ENCODE results near the gene FCGR1A.
A peak's percentile ranks its signal among the peaks of the same experiment; 100 is the strongest.
"Not testable (repeated sequence)": the region's sequence is repeated elsewhere in the genome, so short reads cannot be mapped to it uniquely, and the experiment has no call there.

- not testable (repeated sequence) for TF ChIP-seq CTCF (IDR thresholded peaks at IDR 0.05)
- TF ChIP-seq POLR2A (IDR thresholded peaks at IDR 0.05) (peak; percentile 50), POLR2AphosphoS5 (IDR thresholded peaks at IDR 0.05) (peak; percentile 83 to 90 (median 89))
Observed at GRCh38 chr1:149811890-149812829, 29.7 kb downstream of the FCGR1A start.

All from breast epithelium (tissue), 3 donors.